ENCODE results near the gene ST6GALNAC4. TPM values are rescaled to one million over a fixed set of nuclear protein-coding genes. Genes with fewer than 3 reads are reported as not detected.
"Not testable (repeated sequence)": the region's sequence is repeated elsewhere in the genome, so short reads cannot be mapped to it uniquely, and the experiment has no call there.

Gene ST6GALNAC4
- polyA plus RNA-seq, 5 donors = 16.4 to 40.5 (median 25.1) TPM

DNA sequence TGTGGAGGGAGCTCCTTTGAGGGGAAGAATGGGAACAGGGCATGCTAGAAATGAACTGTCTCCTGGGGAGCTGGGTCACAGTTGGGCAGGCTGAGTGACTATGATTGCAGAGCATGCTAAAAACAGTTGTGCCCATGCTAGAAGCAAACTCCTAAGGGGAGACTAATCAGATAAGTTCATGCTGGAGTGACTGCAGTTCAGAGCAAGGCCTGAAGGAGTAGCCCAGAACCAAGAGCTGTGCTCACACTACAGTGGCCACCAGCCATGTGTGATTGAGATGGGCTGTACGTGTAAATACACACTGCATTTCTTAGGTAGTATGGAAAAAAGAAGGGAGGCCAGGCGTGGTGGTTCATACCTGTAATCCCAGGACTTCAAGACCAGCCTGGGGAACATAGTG is 29.0 kb downstream of the ST6GALNAC4 start:
- no peak for DNase-seq

DNA sequence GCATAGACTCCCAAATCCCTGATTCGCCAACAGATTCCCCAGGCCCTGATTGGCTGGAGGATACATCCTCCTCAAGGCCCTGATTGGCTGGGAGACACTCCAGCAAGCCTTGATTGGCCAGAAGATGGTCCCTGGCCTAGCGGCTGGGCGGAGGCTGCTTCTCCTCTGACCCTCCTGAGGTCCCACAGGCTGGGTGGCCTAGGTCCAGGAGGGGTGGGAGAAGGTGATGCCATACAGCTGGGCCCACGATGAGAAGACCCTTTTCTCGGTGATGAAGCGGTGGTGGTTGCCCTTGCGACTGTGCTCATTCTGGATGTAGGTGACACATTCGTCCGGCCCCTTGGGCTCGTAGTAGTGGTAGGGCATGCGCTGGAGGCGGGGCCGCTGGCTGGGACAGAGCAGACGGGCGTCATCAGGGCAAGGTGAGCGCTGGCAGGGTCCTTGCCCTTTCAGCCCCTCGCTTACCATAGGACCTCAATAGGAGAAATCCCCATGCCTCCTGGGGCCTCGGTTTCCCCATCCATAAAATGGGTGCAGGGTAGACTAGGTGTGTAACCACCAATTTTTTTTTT is 30.4 kb downstream of the ST6GALNAC4 start:
- DNase-seq = no peak

GRCh38 chr9:127885508-127886281 is 31.1 kb downstream of the ST6GALNAC4 start:
- DNase-seq = no peak

DNA sequence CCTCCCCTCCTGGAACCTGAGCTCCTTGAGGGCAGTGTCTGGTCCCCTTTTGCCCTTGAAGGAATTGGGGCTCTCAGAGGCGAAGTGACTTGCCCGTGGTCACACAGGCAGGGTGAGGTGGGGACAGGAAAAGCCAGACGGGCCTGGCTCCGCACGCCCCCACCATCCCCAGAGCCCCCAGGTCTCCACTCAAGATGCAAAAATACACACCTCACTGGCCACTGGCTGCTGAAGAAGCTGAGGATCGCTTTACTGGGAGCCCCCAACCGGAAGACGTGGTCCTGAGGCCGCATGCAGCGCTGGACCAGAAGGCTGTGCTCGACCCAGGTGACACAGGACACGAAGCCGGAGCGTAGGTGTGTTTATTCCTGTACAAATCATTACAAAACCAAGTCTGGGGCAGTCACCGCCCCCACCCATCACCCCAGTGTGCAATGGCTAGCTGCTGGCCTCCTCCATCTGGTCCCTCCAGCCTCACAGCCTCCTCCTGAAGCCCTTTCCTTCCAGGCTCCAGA is 31.8 kb downstream of the ST6GALNAC4 start:
- DNase-seq = no peak

- DNase-seq = peak in 1 of 2 donors; percentile 55
These were observed 32.4 kb downstream of the ST6GALNAC4 start for GRCh38 chr9:127884427-127884911.

GRCh38 chr9:127883959-127884358 is 32.9 kb downstream of the ST6GALNAC4 start:
- DNase-seq = no peak

GRCh38 chr9:127881715-127882114 is 35.1 kb downstream of the ST6GALNAC4 start:
- DNase-seq = not testable (repeated sequence)

DNA sequence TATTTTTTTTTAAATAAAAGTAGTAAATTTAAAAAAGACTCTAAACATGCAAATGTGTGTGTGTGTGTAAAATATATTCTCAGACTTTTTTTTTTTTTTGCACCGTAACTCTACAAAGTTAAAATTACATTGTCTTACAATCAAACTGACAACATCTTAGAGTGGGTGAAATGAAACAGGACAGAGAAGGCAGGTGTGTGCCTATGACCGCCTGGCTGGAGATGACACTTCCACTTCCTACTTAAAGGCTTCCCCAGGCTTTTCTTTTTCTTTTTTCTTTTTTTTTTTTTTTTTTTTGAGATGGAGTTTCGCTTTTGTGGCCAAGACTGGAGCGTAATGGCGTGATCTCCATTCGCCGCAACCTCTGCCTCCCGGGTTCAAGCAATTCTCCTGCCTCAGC is 36.7 kb downstream of the ST6GALNAC4 start:
- DNase-seq = no peak

DNA sequence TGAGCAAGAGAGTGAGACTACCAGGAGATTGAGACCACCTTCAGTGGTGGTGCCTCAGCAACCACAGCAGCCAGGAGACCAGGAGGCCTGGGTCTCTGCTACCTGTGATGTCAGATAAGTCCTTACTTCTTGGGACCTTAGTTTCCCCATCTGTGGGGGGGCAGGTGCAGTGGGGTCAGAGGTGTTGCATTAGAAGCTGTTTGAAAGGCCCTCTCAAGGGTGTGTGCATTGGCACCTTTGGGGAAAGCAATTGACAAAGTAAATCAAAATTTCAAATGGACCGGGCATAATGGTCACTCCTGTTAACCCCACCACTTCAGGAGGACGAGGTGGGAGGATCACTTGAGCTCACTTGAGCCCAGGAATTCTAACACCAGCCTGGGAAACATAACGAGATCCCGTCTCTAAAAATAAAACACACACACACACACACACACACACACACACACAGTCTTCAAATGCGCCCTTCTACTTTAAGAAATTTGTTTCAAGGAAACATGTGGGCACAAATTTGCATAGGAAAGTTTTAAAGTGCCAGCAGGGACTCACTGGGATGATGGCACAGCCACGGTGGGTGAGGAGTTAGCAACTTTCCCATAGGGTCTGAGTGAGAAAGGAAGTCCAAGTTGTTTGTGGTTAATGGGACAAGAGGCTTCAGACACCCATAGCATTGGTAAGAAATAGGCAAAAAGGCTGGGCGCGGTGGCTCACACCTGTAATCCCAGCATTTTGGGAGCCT is 38.0 kb downstream of the ST6GALNAC4 start:
- DNase-seq = no peak

- DNase-seq = no peak
These were observed 38.7 kb downstream of the ST6GALNAC4 start for GRCh38 chr9:127878001-127878651.

DNA sequence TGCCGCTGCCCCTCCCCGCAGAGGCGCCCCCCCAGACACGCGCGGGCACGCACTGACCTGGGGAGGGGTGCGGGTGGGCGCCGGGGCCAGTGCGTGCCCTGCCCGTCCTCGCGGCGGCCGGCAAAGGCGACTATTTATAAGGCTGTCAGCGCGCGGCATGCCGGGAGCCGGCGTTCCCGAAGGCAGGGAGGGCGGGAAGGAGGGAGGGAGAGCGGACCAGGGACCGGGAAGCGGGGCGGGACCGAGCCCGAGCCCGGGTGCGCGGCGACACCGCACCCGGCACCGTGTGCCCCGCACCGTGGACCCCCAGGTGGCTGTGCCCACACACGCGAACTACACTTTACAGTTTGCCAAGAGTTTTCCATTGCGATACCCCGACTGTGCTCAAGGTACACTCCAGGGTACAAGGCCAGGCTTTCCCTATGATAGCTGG is 39.3 kb downstream of the ST6GALNAC4 start, which contains the start of gene AK1:
AK1 (minus strand) TSS at position 110 of the 433 bp plus-strand sequence. CDS start 3,058 bp downstream, outside the sequence.
- no peak for DNase-seq

GRCh38 chr9:127876764-127877562 is 39.9 kb downstream of the ST6GALNAC4 start:
- DNase-seq = no peak

DNA sequence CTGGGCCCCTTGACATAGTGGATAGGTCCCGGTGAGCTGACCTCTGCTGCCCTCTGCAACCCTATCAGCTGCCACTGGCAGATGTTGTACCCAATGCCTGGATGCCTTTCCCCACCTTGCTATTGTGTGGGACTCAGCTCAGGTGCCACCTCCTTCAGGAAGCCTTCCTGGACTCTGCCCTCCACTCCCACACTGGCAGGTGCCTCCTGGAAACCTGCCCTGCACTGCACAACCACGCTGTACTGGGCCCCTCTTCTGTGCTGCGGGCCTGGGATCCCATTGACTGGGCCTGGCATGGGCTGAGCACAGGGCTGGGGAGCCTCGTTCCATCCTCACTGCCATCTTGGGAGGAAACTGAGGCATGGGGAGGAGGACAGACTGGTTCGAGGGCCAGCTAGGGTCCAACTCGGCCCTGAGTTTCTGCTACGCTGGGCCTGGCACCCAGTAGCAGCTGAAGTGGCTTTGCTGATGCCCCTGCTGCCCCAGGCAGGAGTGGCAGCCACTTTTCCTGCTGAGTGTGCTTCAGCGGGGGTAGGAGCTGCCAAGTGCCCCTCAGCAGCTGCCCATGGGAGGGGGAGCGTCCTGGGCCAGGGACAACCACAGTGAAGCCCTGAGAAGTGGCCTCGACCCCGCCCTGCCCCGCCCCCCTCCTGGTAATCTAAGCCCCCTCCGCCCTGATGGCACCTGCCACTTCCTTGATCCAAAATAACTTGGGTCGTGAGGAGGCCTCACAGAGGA is 40.6 kb downstream of the ST6GALNAC4 start:
- DNase-seq = no peak

GRCh38 chr9:127875306-127875966 is 41.4 kb downstream of the ST6GALNAC4 start:
- no peak for DNase-seq

DNA sequence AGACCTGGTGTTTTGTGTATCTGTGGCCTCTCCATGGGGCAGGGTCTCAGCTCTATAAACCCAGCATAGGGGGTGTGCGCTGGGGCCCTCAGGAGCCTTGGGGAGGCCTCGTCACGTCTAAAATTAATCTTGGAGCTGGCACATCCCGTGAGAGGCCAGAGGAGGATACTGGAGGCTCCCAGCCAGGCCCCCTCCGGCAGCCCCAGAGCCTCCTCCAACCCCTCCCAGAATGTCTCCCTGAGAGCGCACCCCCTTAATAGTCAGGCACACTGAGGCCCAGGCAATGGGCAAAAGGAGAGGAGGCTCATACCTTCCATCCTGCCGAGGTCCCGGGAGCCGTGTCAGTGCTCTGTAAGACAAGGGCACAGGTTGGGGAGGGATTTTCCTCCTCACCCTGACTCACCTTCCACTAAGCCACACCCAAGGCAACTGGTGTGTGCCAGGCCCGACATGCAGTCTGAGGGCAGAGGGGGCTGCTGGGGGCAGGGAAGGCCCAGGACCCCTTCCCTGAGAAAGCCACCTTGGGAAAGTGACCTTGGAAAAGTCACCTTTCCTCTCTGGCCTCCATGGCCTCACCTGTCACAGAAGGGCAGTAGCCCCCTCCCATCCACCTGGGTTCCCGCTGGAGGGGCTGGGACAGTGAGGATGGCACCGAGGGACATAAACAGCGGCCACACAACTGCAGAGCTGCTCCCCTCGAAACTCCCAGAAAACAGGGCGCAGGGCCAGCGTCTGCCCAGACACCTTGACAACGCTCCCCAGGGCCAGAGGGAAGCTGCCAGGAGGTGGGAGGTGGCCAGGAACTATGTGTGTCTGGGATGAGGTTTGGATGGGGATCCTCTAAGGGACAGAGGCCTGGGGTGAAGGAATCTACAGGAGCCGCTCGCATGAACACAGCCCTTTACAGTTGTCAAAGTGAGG is 42.3 kb downstream of the ST6GALNAC4 start:
- DNase-seq = no peak

DNA sequence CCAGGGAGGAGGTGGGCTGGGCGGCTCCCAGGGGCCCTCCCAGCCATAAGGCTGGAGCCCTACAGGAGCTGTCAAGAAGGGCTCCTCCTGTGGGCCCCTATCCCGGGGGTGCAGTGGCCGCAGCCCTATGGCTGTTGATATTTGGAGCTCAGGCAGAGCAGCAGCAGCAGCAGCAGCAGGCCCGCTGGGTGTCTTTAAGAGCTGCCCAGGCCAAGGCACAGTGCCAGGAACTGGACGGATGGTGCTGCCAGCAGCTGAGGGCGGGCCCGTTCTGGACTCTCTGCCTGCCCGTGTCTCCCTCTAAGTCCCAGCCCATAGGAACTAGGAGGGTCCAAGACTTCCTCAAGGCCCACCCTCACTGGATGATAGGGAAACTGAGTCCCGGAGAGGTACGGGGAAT is 43.0 kb downstream of the ST6GALNAC4 start:
- DNase-seq = no peak

- DNase-seq = no peak
These were observed 43.6 kb downstream of the ST6GALNAC4 start for GRCh38 chr9:127873223-127873691.

Measured in right lung (tissue), 5 donors.